Measurements from ENCODE around the gene PDE4D. TPM values are rescaled to one million over a fixed set of nuclear protein-coding genes. Genes with fewer than 3 reads are reported as not detected.

The PDE4D gene
- total RNA-seq, 1 experiment from 2014 or later, result 6.5 TPM

DNA sequence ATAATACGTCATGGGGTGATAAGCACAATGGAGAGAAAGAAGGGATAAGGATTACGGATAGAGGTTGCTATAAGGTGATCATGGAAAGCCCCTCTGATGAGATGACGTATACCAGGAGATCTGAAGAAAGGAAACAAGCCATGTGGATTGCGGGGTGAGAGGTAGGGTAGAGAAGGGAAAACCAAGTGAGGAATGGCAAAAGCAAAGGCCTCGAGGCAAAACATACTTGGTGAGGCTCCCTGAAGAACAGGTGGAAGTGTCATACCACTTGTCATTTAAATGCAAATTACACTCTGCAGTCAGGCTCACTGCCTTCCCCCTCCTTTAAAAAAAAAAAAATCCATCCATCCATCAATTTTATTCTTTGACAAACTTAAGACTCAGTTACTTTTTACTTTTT lies 889.9 kb downstream of the PDE4D start:
- Histone ChIP-seq H3K27ac (ENCODE audit: low read depth, low read length, poor library complexity, severe bottlenecking) (no peak overlapping the region), H3K4me3 (ENCODE audit: low read depth, low read length, poor library complexity, severe bottlenecking) (no peak overlapping the region), H3K36me3 (ENCODE audit: insufficient read depth, low read length, poor library complexity, severe bottlenecking) (no peaks in the 10 kb centered on the region), H3K27me3 (replicated peaks; ENCODE audit: insufficient read depth, low read depth, low read length, poor library complexity) (no peaks in the 10 kb centered on the region), H3K9me3 (ENCODE audit: low read depth, low read length, poor library complexity, severe bottlenecking) (no peaks in the 10 kb centered on the region), H3K4me1 (ENCODE audit: insufficient read depth, low read length, poor library complexity, severe bottlenecking) (peaks cover 4% of the 10 kb centered on the region)
- ChIA-PET POLR2A (ENCODE audit: low non-redundant PET) (interaction anchor here (0.7 kb wide), 1 partner anchor 257 kb away, joined by 3 read pairs; no protein-coding TSS in a partner anchor), CTCF (interaction anchor here (1.0 kb wide), 1 partner anchor 112 kb away, joined by 5 read pairs; no protein-coding TSS in a partner anchor)
- DNase-seq (ENCODE audit: low spot score), result no peak
- intact Hi-C loops (cut with micrococcal nuclease; ENCODE audit: unreplicated experiment), result loop anchor here (10.0 kb wide), 1 partner anchor 529 kb away; no protein-coding TSS in a partner anchor
- TF ChIP-seq EZH2 (IDR thresholded peaks at IDR 0.05; ENCODE audit: borderline replicate concordance, low read depth, low read length, poor library complexity, severe bottlenecking), result no peak
- TF ChIP-seq, protein P1, sequence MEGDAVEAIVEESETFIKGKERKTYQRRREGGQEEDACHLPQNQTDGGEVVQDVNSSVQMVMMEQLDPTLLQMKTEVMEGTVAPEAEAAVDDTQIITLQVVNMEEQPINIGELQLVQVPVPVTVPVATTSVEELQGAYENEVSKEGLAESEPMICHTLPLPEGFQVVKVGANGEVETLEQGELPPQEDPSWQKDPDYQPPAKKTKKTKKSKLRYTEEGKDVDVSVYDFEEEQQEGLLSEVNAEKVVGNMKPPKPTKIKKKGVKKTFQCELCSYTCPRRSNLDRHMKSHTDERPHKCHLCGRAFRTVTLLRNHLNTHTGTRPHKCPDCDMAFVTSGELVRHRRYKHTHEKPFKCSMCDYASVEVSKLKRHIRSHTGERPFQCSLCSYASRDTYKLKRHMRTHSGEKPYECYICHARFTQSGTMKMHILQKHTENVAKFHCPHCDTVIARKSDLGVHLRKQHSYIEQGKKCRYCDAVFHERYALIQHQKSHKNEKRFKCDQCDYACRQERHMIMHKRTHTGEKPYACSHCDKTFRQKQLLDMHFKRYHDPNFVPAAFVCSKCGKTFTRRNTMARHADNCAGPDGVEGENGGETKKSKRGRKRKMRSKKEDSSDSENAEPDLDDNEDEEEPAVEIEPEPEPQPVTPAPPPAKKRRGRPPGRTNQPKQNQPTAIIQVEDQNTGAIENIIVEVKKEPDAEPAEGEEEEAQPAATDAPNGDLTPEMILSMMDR (conservative IDR thresholded peaks at IDR 0.05; ENCODE audit: low read depth, low read length), result no peak
- no TSS peak for BruUV-seq (replicated peaks)

DNA sequence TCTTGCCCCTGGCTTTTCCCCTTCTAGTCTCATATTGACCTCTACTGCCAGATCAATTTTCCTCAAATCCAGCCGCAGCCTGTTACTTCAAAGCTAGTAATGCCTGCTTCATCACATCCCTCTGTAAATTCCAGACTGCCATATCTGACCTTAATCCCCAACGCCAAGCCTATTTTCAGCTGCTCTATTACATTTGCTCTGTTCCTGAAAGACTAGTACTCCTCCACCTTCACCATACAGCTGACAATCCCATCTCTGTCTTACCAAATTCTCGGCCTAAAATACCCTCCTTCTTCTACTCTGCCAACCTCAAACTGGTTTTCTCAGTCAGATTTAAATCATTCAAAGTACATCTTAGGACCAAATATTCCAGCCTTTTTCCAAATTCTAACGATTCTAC lies 890.4 kb downstream of the PDE4D start:
- ChIA-PET POLR2A (ENCODE audit: low non-redundant PET) (interaction anchor here (0.7 kb wide), 1 partner anchor 257 kb away, joined by 3 read pairs; no protein-coding TSS in a partner anchor), CTCF (no interaction called here)
- H3K9me3 ChIP-seq (ENCODE audit: low read depth, low read length, poor library complexity, severe bottlenecking), result no peaks in the 10 kb centered on the region
- no peak overlapping the region for H3K4me3 ChIP-seq (ENCODE audit: low read depth, low read length, poor library complexity, severe bottlenecking)
- H3K27me3 ChIP-seq (replicated peaks; ENCODE audit: insufficient read depth, low read depth, low read length, poor library complexity), result no peaks in the 10 kb centered on the region
- no peak overlapping the region for H3K27ac ChIP-seq (ENCODE audit: low read depth, low read length, poor library complexity, severe bottlenecking)
- H3K4me1 ChIP-seq (ENCODE audit: insufficient read depth, low read length, poor library complexity, severe bottlenecking), result peaks cover 4% of the 10 kb centered on the region
- TF ChIP-seq EZH2 (IDR thresholded peaks at IDR 0.05; ENCODE audit: borderline replicate concordance, low read depth, low read length, poor library complexity, severe bottlenecking), result no peak
- intact Hi-C loops (cut with micrococcal nuclease; ENCODE audit: unreplicated experiment), result loop anchor here (10.0 kb wide), 1 partner anchor 528 kb away; no protein-coding TSS in a partner anchor
- DNase-seq (ENCODE audit: low spot score), result no peak
- BruUV-seq (replicated peaks), result no TSS peak
- H3K36me3 ChIP-seq (ENCODE audit: insufficient read depth, low read length, poor library complexity, severe bottlenecking), result no peaks in the 10 kb centered on the region

DNA sequence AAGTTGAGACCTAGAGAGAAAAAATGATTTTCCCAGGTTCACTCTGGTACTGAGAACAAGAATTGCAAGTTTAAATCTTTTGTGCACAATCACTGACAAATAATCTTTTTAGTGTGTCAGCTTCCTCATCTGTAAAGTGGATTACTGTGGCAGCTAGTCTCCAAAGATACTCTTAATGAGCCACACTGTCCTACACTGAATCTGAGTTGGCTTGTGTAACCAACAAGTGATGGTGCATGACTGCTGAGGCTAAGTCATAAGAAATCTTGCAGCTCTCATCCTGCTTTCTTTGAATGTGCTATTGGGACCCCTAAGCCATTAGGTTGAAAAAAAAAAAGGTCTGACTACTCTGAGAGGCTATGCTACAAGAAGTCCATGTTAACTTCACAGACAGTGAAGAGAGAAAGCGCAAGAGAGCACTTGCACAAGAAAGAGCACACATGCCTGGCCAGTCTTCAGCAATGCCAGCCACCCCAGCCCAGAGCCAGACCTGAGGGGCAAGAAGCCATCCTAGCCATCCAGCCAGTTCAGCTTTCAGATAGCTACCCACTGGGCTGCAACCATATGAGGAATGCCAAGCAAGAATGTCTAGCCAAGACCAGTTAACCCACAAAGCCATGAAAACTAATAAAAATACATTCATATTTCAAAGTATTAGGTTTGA lies 891.2 kb downstream of the PDE4D start:
- no peak for DNase-seq (ENCODE audit: low spot score)
- Histone ChIP-seq H3K4me3 (ENCODE audit: low read depth, low read length, poor library complexity, severe bottlenecking) (no peak overlapping the region), H3K9me3 (ENCODE audit: low read depth, low read length, poor library complexity, severe bottlenecking) (no peaks in the 10 kb centered on the region), H3K27ac (ENCODE audit: low read depth, low read length, poor library complexity, severe bottlenecking) (no peak overlapping the region), H3K4me1 (ENCODE audit: insufficient read depth, low read length, poor library complexity, severe bottlenecking) (peaks cover 4% of the 10 kb centered on the region), H3K36me3 (ENCODE audit: insufficient read depth, low read length, poor library complexity, severe bottlenecking) (no peaks in the 10 kb centered on the region), H3K27me3 (replicated peaks; ENCODE audit: insufficient read depth, low read depth, low read length, poor library complexity) (no peaks in the 10 kb centered on the region)
- TF ChIP-seq EZH2 (IDR thresholded peaks at IDR 0.05; ENCODE audit: borderline replicate concordance, low read depth, low read length, poor library complexity, severe bottlenecking), result no peak
- TF ChIP-seq, protein P1 (conservative IDR thresholded peaks at IDR 0.05; ENCODE audit: low read depth, low read length), result no peak
- no TSS peak for BruUV-seq (replicated peaks)
- intact Hi-C loops (cut with micrococcal nuclease; ENCODE audit: unreplicated experiment), result loop anchor here (10.0 kb wide), 1 partner anchor 527 kb away; no protein-coding TSS in a partner anchor
- ChIA-PET CTCF (no interaction called here), POLR2A (ENCODE audit: low non-redundant PET) (no interaction called here)
